Naive thymus-derived CD4-positive, alpha-beta T cell (primary cell): ENCODE data around the gene LSM10. TPM values are rescaled to one million over a fixed set of nuclear protein-coding genes. Genes with fewer than 3 reads are reported as not detected.

Experiments used
- ATAC-seq: fragments of 150-1000 bp; cut with Tn5 transposase; 2 replicates; pipeline ENCODE4 v1.10.0; 2021; ENCODE audit warnings: mild to moderate bottlenecking, moderate library complexity
- CTCF ChIA-PET: fragments of 350-600 bp; sonication (Branson Sonifier 250); formaldehyde crosslinking; loops from one replicate; lab custom pipeline; 2021; ENCODE audit warnings: antibody characterized with exemption; lab: Charles Lee
- POLR2A ChIA-PET: fragments of 350-600 bp; sonication (Branson Sonifier 250); formaldehyde crosslinking; loops from one replicate; lab custom pipeline; 2021; ENCODE audit warnings: antibody characterized with exemption, inconsistent platforms; lab: Charles Lee
- DNase-seq, 9 donors: peaks; one replicate each; pipeline versions ENCODE4 v3.0.0 to v3.0.0-alpha.2; 2020 to 2022; ENCODE audit warnings: mixed read lengths in 1 of 9
- H3K27ac ChIP-seq: one replicate; pipeline ENCODE4 v1.7.0; 2013; ENCODE audit warnings: mild to moderate bottlenecking, low read depth, low read length, moderate library complexity
- H3K27me3 ChIP-seq, 2 donors: one replicate each; pipeline ENCODE4 v1.7.0; 2013; ENCODE audit warnings: low read length in 2 of 2, mild to moderate bottlenecking in 2 of 2, moderate library complexity in 2 of 2; ENCODE audit not compliant: control insufficient read depth in 2 of 2, insufficient read depth in 2 of 2
- H3K36me3 ChIP-seq, 3 experiments: 1 replicate in 2 of 3; 2 replicates in 1 of 3; pipeline ENCODE4 v1.7.0; 2013; ENCODE audit warnings: low read length in 3 of 3, mild to moderate bottlenecking in 3 of 3, moderate library complexity in 1 of 3; ENCODE audit not compliant: insufficient read depth in 3 of 3, control insufficient read depth in 2 of 3
- H3K4me1 ChIP-seq, 2 donors: one replicate each; pipeline ENCODE4 v1.7.0; 2013; ENCODE audit warnings: low read length in 2 of 2, mild to moderate bottlenecking in 2 of 2, moderate library complexity in 1 of 2; ENCODE audit not compliant: control insufficient read depth in 2 of 2, insufficient read depth in 2 of 2
- H3K4me3 ChIP-seq: 2 replicates; pipeline ENCODE4 v1.7.0; 2013; ENCODE audit warnings: mild to moderate bottlenecking, low read length
- H3K9me3 ChIP-seq, 3 experiments: 1 replicate in 2 of 3; 2 replicates in 1 of 3; pipeline ENCODE4 v1.7.0; 2013; ENCODE audit warnings: low read length in 3 of 3; ENCODE audit not compliant: control insufficient read depth in 2 of 3
- H3K27ac Mint-ChIP-seq, 9 donors: one replicate each; pipeline ENCODE4 v1.8.0; 2020 to 2022; ENCODE audit warnings: mixed read lengths in 9 of 9, mild to moderate bottlenecking in 8 of 9, moderate library complexity in 5 of 9, inconsistent platforms in 2 of 9
- H3K27me3 Mint-ChIP-seq, 5 donors: one replicate each; pipeline ENCODE4 v1.8.0; 2021 to 2022; ENCODE audit warnings: mixed read lengths in 5 of 5, mild to moderate bottlenecking in 1 of 5
- H3K36me3 Mint-ChIP-seq, 5 donors: one replicate each; pipeline ENCODE4 v1.8.0; 2020 to 2022; ENCODE audit warnings: mixed read lengths in 5 of 5, mild to moderate bottlenecking in 3 of 5, inconsistent platforms in 1 of 5
- H3K4me1 Mint-ChIP-seq, 7 donors: one replicate each; pipeline ENCODE4 v1.8.0; 2020 to 2022; ENCODE audit warnings: mixed read lengths in 7 of 7, mild to moderate bottlenecking in 3 of 7, inconsistent platforms in 1 of 7
- H3K4me3 Mint-ChIP-seq, 10 donors: one replicate each; pipeline ENCODE4 v1.8.0; 2020 to 2022; ENCODE audit warnings: mild to moderate bottlenecking in 10 of 10, mixed read lengths in 10 of 10, moderate library complexity in 6 of 10, inconsistent platforms in 2 of 10
- H3K9me3 Mint-ChIP-seq, 11 donors: one replicate each; pipeline ENCODE4 v1.8.0; 2020 to 2022; ENCODE audit warnings: mixed read lengths in 11 of 11, mild to moderate bottlenecking in 4 of 11, inconsistent platforms in 1 of 11, moderate library complexity in 1 of 11
- intact Hi-C, 2 donors: fragments of 100-400 bp; cut with micrococcal nuclease; formaldehyde crosslinking; loops; one replicate each; pipeline ENCODE4 v1.15.1; 2023
- polyA plus RNA-seq, 2 donors: library from polyadenylated mRNA; unstranded; fragments of 300-500 nt; fragmentation: Illumina TruSeq; gene quantifications; one replicate each; pipeline ENCODE4 v1.2.3, GENCODE V29; 2021
- total RNA-seq, 6 experiments: library from RNA in 5 of 6; stranded (reverse) in 5 of 6; gene quantifications; 1 replicate in 5 of 6; 2 replicates in 1 of 6; pipeline ENCODE4 v1.2.3 and lab custom pipeline; 2021 to 2026

The LSM10 gene
- 10 to 100 TPM; 21.9 to 49.7 (median 35.7) TPM for total RNA-seq
- polyA plus RNA-seq = 100 to 1,000 TPM; 106 to 144 TPM
- 9.0 reads per million, percentile 34 among the genes with 10 or more reads in this experiment for total RNA-seq (lab: John Stamatoyannopoulos, UW)

DNA sequence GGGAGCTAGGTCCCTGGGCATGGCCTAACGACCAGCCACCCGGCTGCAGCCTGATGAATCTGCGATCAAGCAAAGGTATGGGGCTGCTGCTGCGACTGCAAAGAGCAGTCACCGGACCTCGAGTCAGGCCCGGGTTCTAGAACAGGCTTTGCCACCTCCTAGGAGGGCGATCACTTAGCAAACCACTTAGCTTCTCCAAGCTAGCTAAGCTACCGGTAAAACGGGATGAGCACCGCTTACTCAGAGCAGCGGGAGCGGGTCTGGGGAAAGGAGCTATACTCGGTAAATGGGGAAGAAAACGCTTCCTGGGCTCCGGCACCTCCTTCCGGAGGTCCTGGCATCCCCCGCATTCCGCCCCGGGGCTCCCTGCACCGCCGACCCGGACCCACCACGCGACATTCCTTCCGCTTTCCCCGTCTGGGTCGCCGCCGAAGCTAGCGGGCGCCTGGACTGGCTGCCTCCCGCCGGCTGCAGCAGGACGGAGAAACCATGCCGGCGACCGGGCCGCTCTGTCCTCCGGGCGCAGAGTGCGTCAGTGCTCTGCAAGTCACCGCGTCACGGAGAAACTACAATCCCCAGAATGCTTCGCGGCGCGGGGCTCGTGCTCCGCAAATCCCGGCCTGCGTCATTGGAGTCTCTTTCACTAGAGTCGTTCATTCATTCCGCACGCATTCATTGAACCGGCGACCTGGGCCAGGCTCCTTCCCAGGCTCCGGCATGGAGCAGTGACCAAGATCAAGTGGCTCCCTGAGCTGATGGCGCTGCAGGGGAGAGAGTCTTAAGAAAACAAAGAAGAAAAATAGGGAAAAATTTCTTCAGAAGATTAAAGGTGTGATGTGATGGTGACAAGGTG is at the start of gene LSM10:
TSS of gene LSM10 (minus strand) at position 531 of the 853 bp plus-strand sequence. CDS start 3,779 bp downstream, outside the sequence.
- H3K27ac ChIP-seq = peak within 1 kb of the TSS; percentile 89
- Mint-ChIP-seq H3K4me1 (peaks cover 19 to 48% (median 34%) of the 10 kb centered on the region in 7 donors), H3K27ac (peak within 1 kb of the TSS; percentile 82 to 100 (median 99)), H3K9me3 (no peaks in the 10 kb centered on the region), H3K27me3 (no peaks in the 10 kb centered on the region), H3K36me3 (peaks cover 0 to 6% (median 3%) of the 10 kb centered on the region in 5 donors), H3K4me3 (peak within 1 kb of the TSS; percentile 87 to 100 (median 97))
- intact Hi-C loops = loop anchor here (1.0 to 5.0 kb wide), 8 partner anchors 11 to 465 kb away; partner anchors contain the start of genes ADPRS (in 1 of the 2), AGO3 (in 1 of the 2) and MRPS15 (in 1 of the 2)
- H3K27me3 ChIP-seq = no peaks in the 10 kb centered on the region
- H3K4me1 ChIP-seq = peaks cover 13 to 16% of the 10 kb centered on the region in 2 donors
- POLR2A ChIA-PET = interaction anchor here (0.5 to 4.4 kb wide), 14 partner anchors 8 to 236 kb away, joined by 3 to 37 read pairs (median 4); partner anchors contain the start of genes MRPS15, SH3D21 and STK40
- peak within 1 kb of the TSS; percentile 88 for H3K4me3 ChIP-seq
- H3K36me3 ChIP-seq = peaks cover 0 to 21% (median 0%) of the 10 kb centered on the region in 3 experiments
- DNase-seq = peak; percentile 71 to 92 (median 83)
- CTCF ChIA-PET = interaction anchor here (0.6 to 2.4 kb wide), 5 partner anchors 11 to 208 kb away, joined by 3 to 12 read pairs (median 7); no protein-coding TSS in a partner anchor
- peak; percentile 77 for ATAC-seq
- H3K9me3 ChIP-seq = no peaks in the 10 kb centered on the region

DNA sequence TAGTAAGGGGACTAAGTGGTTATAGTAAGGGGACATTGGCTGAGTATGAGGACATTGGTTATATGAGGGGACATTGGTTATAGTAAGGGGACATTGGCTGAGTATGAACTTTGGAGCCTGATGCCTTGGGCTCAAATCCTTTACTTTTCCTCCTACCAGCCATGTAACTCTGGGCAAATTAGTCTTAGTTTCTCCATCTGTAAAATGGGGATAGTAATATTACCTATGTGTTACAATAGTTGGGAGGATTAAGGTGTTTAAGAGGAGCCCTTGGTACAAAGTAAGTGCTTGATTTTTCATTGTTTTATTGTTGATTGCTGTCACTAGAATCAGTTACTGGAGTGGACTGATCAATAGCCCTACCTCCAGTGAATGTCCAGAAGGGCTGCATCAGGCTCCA is 49.7 kb upstream of the LSM10 start:
- DNase-seq = no peak
- H3K9me3 Mint-ChIP-seq = peaks cover 0 to 3% (median 0%) of the 10 kb centered on the region in 11 donors
- H3K4me3 ChIP-seq = no peak overlapping the region
- peaks cover 0 to 3% (median 0%) of the 10 kb centered on the region in 3 experiments for H3K36me3 ChIP-seq
- H3K27me3 Mint-ChIP-seq = peaks cover 0 to 7% (median 0%) of the 10 kb centered on the region in 5 donors
- no peaks in the 10 kb centered on the region for H3K9me3 ChIP-seq
- H3K36me3 Mint-ChIP-seq = peaks cover 0 to 2% (median 0%) of the 10 kb centered on the region in 5 donors
- POLR2A ChIA-PET = no interaction called here
- no peak for ATAC-seq
- CTCF ChIA-PET = no interaction called here
- H3K27me3 ChIP-seq = no peaks in the 10 kb centered on the region
- no peak overlapping the region for H3K4me3 Mint-ChIP-seq
- intact Hi-C loops = loop anchor here in 1 of 2 donors (5.0 kb wide), 1 partner anchor 985 kb away; no protein-coding TSS in a partner anchor
- no peak overlapping the region for H3K27ac Mint-ChIP-seq
- H3K27ac ChIP-seq = no peak overlapping the region
- H3K4me1 ChIP-seq = peaks cover 0 to 10% of the 10 kb centered on the region in 2 donors
- H3K4me1 Mint-ChIP-seq = peaks cover 7 to 24% (median 21%) of the 10 kb centered on the region in 7 donors

DNA sequence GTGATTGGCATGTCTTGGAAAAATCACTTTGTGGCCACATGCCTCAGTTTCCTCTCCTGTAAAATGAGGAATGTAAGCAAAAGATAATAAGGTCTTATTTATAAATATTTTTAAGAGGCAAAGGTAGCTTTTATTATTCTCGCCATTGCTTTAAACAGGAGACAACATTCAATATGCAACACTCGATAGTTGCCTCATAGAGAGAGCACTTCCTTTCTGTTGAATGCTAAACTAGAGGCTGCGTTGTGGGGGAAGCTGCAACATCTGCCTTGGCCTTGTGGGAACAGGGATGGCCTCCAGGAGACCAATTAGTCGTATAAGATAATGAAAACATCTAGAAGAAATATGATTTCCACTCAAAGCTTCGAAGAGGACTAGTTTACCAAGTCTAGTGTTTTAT is 49.0 kb upstream of the LSM10 start:
- H3K4me3 ChIP-seq = no peak overlapping the region
- H3K27ac ChIP-seq = no peak overlapping the region
- DNase-seq = no peak
- peaks cover 0 to 3% (median 0%) of the 10 kb centered on the region in 3 experiments for H3K36me3 ChIP-seq
- H3K27me3 Mint-ChIP-seq = peaks cover 0 to 7% (median 0%) of the 10 kb centered on the region in 5 donors
- intact Hi-C loops = loop anchor here in 1 of 2 donors (5.0 kb wide), 1 partner anchor 986 kb away; no protein-coding TSS in a partner anchor
- CTCF ChIA-PET = no interaction called here
- H3K9me3 ChIP-seq = no peaks in the 10 kb centered on the region
- no peak for ATAC-seq
- H3K36me3 Mint-ChIP-seq = no peaks in the 10 kb centered on the region
- POLR2A ChIA-PET = no interaction called here
- peaks cover 0 to 3% (median 0%) of the 10 kb centered on the region in 11 donors for H3K9me3 Mint-ChIP-seq
- H3K27me3 ChIP-seq = no peaks in the 10 kb centered on the region
- peaks cover 7 to 22% (median 17%) of the 10 kb centered on the region in 7 donors for H3K4me1 Mint-ChIP-seq
- peaks cover 0 to 10% of the 10 kb centered on the region in 2 donors for H3K4me1 ChIP-seq
- H3K4me3 Mint-ChIP-seq = no peak overlapping the region
- H3K27ac Mint-ChIP-seq = peak overlapping the region in 1 of 9 donors; percentile 60

DNA sequence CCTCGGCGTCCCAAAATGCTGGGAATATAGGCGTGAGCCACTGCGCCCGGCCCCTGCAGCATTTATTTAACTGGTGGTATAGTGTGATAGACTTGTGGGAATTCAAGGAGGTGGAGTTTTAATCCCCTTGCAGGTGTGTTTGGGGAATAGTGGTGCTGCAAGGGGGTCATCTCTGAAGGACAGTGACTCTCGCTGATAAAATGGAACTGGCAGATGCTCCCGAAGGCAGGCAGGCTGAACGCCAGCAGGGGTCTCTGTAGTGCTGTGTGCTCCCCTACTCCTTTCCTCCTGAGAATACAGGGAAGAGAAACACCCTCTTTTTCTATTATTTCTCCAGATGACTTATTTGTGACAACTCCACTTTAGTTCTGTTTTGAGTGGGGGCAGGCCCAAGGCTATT is 48.6 kb upstream of the LSM10 start:
- peak in 1 of 9 donors; percentile 11 for DNase-seq
- H3K27ac Mint-ChIP-seq = no peak overlapping the region
- H3K27me3 Mint-ChIP-seq = peaks cover 0 to 7% (median 0%) of the 10 kb centered on the region in 5 donors

DNA sequence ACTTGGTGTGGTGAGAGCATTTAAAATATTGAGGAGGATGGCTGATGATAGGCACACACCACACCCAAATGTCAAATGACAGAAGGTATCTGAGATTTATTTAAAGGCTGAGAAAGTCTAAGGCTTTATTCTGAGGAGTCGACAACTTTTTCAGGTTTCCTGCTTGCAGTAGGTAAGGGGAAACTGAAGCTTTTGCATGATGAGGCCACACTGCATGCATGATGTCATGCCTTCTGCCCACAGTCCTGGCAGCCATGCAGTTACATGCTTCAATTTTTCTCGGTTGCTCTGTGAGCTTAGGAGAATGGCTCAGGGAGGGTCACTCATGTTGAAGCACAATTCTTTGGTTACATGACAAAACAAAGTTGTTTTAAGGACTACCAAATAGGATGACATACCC is 45.6 kb upstream of the LSM10 start:
- no peaks in the 10 kb centered on the region for H3K9me3 Mint-ChIP-seq
- no peak overlapping the region for H3K27ac Mint-ChIP-seq
- peaks cover 0 to 11% (median 0%) of the 10 kb centered on the region in 5 donors for H3K27me3 Mint-ChIP-seq
- no peaks in the 10 kb centered on the region for H3K4me1 ChIP-seq
- no peaks in the 10 kb centered on the region for H3K27me3 ChIP-seq
- peaks cover 0 to 7% (median 0%) of the 10 kb centered on the region in 7 donors for H3K4me1 Mint-ChIP-seq
- H3K4me3 Mint-ChIP-seq = no peak overlapping the region
- ChIA-PET POLR2A (interaction anchor here (0.6 to 1.3 kb wide), 2 partner anchors 21 to 55 kb away, joined by 3 to 5 read pairs; partner anchors contain the start of gene MRPS15), CTCF (no interaction called here)
- DNase-seq = no peak
- no peaks in the 10 kb centered on the region for H3K36me3 Mint-ChIP-seq
- H3K9me3 ChIP-seq = no peaks in the 10 kb centered on the region
- no peak overlapping the region for H3K27ac ChIP-seq
- intact Hi-C loops = no loop called here
- no peak overlapping the region for H3K4me3 ChIP-seq
- H3K36me3 ChIP-seq = no peaks in the 10 kb centered on the region
- no peak for ATAC-seq

More for the DNA sequence above, 48.6 kb upstream of the LSM10 start:
- Mint-ChIP-seq H3K9me3 (peaks cover 0 to 3% (median 0%) of the 10 kb centered on the region in 11 donors), H3K4me3 (no peak overlapping the region), H3K4me1 (peaks cover 2 to 17% (median 13%) of the 10 kb centered on the region in 7 donors), H3K36me3 (no peaks in the 10 kb centered on the region)
- no peak overlapping the region for H3K27ac ChIP-seq
- H3K4me1 ChIP-seq = peaks cover 0 to 10% of the 10 kb centered on the region in 2 donors
- POLR2A ChIA-PET = no interaction called here
- no peak overlapping the region for H3K4me3 ChIP-seq
- CTCF ChIA-PET = no interaction called here
- H3K27me3 ChIP-seq = no peaks in the 10 kb centered on the region
- intact Hi-C loops = loop anchor here in 1 of 2 donors (5.0 kb wide), 1 partner anchor 986 kb away; no protein-coding TSS in a partner anchor
- H3K9me3 ChIP-seq = no peaks in the 10 kb centered on the region
- peaks cover 0 to 3% (median 0%) of the 10 kb centered on the region in 3 experiments for H3K36me3 ChIP-seq
- no peak for ATAC-seq

DNA sequence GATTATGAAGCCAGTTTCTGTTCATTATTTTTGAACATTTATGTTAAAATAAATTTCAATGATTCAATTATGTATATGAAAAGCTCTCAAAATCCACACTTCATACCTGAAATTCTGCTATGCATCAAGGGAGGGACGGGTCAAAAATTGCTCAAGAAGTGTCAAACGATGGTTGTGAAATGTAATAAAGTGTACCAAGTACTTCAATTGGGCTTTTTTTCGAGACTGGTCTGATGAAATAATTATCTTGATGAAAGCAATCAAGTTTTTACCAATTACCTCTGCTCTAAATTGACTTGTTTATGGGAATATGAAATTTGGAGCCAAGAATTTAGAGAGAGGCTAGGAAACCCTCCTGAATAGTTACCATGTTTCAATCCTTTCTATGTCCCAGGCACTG is 44.6 kb upstream of the LSM10 start:
- no peak for DNase-seq
- Mint-ChIP-seq H3K9me3 (no peaks in the 10 kb centered on the region), H3K4me1 (peaks cover 0 to 7% (median 0%) of the 10 kb centered on the region in 7 donors), H3K36me3 (no peaks in the 10 kb centered on the region), H3K27ac (no peak overlapping the region), H3K27me3 (peaks cover 0 to 11% (median 0%) of the 10 kb centered on the region in 5 donors), H3K4me3 (no peak overlapping the region)
- H3K4me1 ChIP-seq = no peaks in the 10 kb centered on the region
- H3K27me3 ChIP-seq = no peaks in the 10 kb centered on the region
- H3K36me3 ChIP-seq = no peaks in the 10 kb centered on the region
- H3K27ac ChIP-seq = no peak overlapping the region
- H3K4me3 ChIP-seq = no peak overlapping the region
- ChIA-PET POLR2A (no interaction called here), CTCF (no interaction called here)
- ATAC-seq = no peak
- H3K9me3 ChIP-seq = no peaks in the 10 kb centered on the region
- intact Hi-C loops = no loop called here
